ENCODE data around the gene SEMA6B. TPM values are rescaled to one million over a fixed set of nuclear protein-coding genes. Genes with fewer than 3 reads are reported as not detected.
A peak's percentile ranks its signal among the peaks of the same experiment; 100 is the strongest.

SEMA6B gene, protein sequence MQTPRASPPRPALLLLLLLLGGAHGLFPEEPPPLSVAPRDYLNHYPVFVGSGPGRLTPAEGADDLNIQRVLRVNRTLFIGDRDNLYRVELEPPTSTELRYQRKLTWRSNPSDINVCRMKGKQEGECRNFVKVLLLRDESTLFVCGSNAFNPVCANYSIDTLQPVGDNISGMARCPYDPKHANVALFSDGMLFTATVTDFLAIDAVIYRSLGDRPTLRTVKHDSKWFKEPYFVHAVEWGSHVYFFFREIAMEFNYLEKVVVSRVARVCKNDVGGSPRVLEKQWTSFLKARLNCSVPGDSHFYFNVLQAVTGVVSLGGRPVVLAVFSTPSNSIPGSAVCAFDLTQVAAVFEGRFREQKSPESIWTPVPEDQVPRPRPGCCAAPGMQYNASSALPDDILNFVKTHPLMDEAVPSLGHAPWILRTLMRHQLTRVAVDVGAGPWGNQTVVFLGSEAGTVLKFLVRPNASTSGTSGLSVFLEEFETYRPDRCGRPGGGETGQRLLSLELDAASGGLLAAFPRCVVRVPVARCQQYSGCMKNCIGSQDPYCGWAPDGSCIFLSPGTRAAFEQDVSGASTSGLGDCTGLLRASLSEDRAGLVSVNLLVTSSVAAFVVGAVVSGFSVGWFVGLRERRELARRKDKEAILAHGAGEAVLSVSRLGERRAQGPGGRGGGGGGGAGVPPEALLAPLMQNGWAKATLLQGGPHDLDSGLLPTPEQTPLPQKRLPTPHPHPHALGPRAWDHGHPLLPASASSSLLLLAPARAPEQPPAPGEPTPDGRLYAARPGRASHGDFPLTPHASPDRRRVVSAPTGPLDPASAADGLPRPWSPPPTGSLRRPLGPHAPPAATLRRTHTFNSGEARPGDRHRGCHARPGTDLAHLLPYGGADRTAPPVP
- total RNA-seq (74.8 and 130 TPM in 2 replicates), polyA plus RNA-seq (10.5 and 23.0 TPM in 2 replicates)

DNA sequence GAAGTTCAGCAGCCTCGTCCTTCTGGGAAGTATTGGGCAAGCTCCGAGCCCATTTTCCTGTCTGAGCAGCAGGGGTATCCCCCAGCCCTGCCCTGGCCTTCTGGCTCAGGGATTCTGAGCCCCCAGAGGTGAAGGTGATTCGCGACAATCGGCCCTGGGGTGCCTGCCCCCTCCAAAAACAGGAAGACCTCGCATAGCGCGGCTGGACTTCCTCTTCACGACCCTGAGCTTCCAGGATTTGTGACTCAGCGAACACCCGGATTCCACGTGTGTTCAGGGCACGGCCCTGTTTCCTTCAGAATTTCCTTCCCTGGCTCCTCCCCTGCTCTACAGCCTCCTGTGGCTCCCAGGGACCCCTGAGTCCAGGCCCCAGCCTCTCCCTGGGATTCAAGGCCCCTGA lies at the start of gene SEMA6B:
SEMA6B (minus strand) TSS at position 116 of the 400 bp plus-strand sequence. CDS start 1,227 bp downstream, outside the sequence.
- no peak within 1 kb of the TSS for H3K27ac ChIP-seq
- H3K4me1 ChIP-seq (ENCODE audit: low read depth) = no peaks in the 10 kb centered on the region
- no peaks in the 10 kb centered on the region for H3K27me3 ChIP-seq
- peaks cover 13% of the 10 kb centered on the region for H3K36me3 ChIP-seq
- no peaks in the 10 kb centered on the region for H3K9me3 ChIP-seq (ENCODE audit: low read depth)
- H3K4me3 ChIP-seq = no peak within 1 kb of the TSS
- TF ChIP-seq, protein P1, sequence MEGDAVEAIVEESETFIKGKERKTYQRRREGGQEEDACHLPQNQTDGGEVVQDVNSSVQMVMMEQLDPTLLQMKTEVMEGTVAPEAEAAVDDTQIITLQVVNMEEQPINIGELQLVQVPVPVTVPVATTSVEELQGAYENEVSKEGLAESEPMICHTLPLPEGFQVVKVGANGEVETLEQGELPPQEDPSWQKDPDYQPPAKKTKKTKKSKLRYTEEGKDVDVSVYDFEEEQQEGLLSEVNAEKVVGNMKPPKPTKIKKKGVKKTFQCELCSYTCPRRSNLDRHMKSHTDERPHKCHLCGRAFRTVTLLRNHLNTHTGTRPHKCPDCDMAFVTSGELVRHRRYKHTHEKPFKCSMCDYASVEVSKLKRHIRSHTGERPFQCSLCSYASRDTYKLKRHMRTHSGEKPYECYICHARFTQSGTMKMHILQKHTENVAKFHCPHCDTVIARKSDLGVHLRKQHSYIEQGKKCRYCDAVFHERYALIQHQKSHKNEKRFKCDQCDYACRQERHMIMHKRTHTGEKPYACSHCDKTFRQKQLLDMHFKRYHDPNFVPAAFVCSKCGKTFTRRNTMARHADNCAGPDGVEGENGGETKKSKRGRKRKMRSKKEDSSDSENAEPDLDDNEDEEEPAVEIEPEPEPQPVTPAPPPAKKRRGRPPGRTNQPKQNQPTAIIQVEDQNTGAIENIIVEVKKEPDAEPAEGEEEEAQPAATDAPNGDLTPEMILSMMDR (IDR thresholded peaks at IDR 0.05; ENCODE audit: low read depth, low read length) = no peak
- peak in 1 of 2 donors; percentile 57 for DNase-seq (ENCODE audit: low read depth in 1 of 2, low spot score in 1 of 2)

DNA sequence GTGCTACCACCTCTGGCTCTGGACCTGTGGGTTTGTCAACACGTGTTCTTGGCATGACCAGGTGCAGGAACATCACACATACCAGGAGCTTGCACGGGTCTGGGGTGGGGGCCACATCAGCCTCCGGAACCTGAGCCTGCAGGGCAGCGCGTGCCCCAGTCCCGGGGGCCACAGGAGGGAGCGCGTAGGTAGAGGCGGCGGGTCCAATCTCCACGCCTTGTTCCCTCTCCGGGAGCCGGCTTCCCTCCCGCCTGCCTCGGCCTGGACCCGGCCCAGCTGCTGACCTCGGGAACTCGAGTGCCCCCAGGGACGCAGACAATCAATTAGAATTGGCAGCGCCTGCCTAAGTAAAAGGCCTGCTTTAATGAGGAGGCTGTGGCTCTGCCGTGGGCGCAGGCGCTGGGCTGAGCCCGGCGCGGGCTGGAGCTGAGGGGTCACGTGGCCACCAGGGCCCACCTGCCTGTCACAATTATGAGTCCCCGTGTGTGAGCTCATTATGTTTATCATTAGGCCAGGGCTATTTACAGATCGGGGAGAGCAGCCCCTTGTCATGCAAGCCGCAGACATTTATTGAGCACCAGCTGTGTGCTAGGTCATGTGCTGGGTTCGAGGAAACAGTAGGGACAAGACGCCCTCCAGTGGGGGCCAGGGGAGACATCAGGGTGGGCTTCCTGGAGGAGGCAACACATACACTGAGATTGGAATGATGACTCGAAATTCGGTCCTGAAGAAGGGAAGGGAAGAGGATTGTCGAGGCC lies 47.6 kb upstream of the SEMA6B start:
- TF ChIP-seq, protein P1 (IDR thresholded peaks at IDR 0.05; ENCODE audit: low read depth, low read length) = no peak
- Histone ChIP-seq H3K9me3 (ENCODE audit: low read depth) (no peaks in the 10 kb centered on the region), H3K4me3 (no peak overlapping the region)

DNA sequence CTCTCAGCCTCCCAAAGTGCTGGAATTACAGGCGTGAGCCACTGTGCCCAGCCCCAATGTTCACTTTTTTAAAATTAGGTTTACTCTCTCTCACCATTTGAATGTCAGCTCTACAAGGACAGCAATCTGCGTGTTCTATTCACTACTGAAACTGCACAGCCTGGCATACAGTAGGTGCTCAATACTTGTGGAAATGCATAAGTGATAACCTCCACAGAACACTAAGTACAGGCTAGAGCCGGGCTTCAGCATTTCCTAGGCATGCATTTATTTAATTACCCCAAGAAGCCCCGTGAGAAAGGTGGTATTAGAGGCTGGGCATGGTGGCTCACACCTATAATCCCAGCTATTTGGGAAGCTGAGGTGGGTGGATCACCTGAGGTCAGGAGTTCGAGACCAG lies 46.7 kb upstream of the SEMA6B start:
- peaks cover 6% of the 10 kb centered on the region for H3K4me1 ChIP-seq (ENCODE audit: low read depth)
- H3K27me3 ChIP-seq = no peaks in the 10 kb centered on the region
- DNase-seq (ENCODE audit: low read depth in 1 of 2, low spot score in 1 of 2) = no peak
- no peak overlapping the region for H3K27ac ChIP-seq
- TF ChIP-seq, protein P1 (IDR thresholded peaks at IDR 0.05; ENCODE audit: low read depth, low read length) = no peak
- no peaks in the 10 kb centered on the region for H3K36me3 ChIP-seq
- no peaks in the 10 kb centered on the region for H3K9me3 ChIP-seq (ENCODE audit: low read depth)
- no peak overlapping the region for H3K4me3 ChIP-seq

More for the DNA sequence above, 47.6 kb upstream of the SEMA6B start:
- Histone ChIP-seq H3K36me3 (no peaks in the 10 kb centered on the region), H3K27ac (no peak overlapping the region), H3K4me1 (ENCODE audit: low read depth) (peaks cover 6% of the 10 kb centered on the region), H3K27me3 (no peaks in the 10 kb centered on the region)
- DNase-seq (ENCODE audit: low read depth in 1 of 2, low spot score in 1 of 2) = peak; percentile 62 to 65

DNA sequence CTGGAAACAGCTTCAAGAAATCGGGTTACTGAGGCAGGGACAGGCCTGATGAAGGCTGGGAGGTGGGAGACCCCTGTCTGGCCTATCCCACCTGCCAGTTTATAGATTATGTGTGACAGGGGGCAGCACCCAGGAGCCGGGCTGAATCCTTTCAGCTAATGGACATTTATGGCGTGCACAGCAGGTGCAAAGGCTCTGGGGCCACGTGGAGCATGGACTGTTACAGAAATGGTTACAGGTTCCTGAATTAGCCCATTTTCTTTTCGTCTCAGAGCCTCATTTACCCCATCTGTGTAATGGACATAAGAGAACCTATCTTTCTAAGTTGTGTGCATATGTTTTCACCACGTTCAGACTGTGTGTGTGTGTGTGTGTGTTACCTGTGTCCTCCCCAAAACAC lies 45.4 kb upstream of the SEMA6B start:
- Histone ChIP-seq H3K4me3 (no peak overlapping the region), H3K27me3 (no peaks in the 10 kb centered on the region), H3K36me3 (no peaks in the 10 kb centered on the region), H3K4me1 (ENCODE audit: low read depth) (peaks cover 3% of the 10 kb centered on the region), H3K9me3 (ENCODE audit: low read depth) (no peaks in the 10 kb centered on the region), H3K27ac (no peak overlapping the region)
- TF ChIP-seq, protein P1 (IDR thresholded peaks at IDR 0.05; ENCODE audit: low read depth, low read length) = no peak
- DNase-seq (ENCODE audit: low read depth in 1 of 2, low spot score in 1 of 2) = no peak

DNA sequence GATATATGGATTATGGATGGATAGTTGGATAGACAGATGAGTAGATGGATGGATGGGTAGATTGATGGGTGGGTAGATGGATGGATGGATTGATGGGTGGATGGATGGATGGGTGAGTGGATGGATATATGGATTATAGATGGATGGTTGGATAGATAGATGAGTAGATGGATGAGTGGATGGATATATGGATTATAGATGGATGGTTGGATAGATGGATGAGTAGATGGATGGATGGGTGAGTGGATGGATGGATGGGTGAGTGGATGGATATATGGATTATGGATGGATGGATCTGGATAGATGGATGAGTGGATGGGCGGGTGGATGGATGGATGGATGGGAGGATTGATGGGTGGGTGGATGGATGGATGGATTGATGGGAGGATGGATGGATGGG lies 43.4 kb upstream of the SEMA6B start:
- Histone ChIP-seq H3K36me3 (no peaks in the 10 kb centered on the region), H3K27me3 (no peaks in the 10 kb centered on the region), H3K4me1 (ENCODE audit: low read depth) (peaks cover 5% of the 10 kb centered on the region), H3K4me3 (no peak overlapping the region), H3K9me3 (ENCODE audit: low read depth) (no peaks in the 10 kb centered on the region), H3K27ac (no peak overlapping the region)
- TF ChIP-seq, protein P1 (IDR thresholded peaks at IDR 0.05; ENCODE audit: low read depth, low read length) = no peak
- no peak for DNase-seq (ENCODE audit: low read depth in 1 of 2, low spot score in 1 of 2)
